Endodermal cell (in vitro differentiated cells): ENCODE data around the gene IFI16. TPM values are rescaled to one million over a fixed set of nuclear protein-coding genes. Genes with fewer than 3 reads are reported as not detected.
A peak's percentile ranks its signal among the peaks of the same experiment; 100 is the strongest.
"Not testable (repeated sequence)": the region's sequence is repeated elsewhere in the genome, so short reads cannot be mapped to it uniquely, and the experiment has no call there.

Source experiments
- DNase-seq: peaks from one replicate; pipeline ENCODE4 v3.0.0-alpha.2; 2017
- H3K27ac ChIP-seq: 2 replicates; pipeline ENCODE4 v1.5.1; 2013; ENCODE audit warnings: mild to moderate bottlenecking, low read depth, low read length, moderate library complexity
- H3K27me3 ChIP-seq: 2 replicates; pipeline ENCODE4 v1.6.1; 2013; ENCODE audit warnings: mild to moderate bottlenecking, low read length, moderate library complexity; ENCODE audit not compliant: insufficient read depth, control insufficient read depth, poor library complexity, severe bottlenecking
- H3K36me3 ChIP-seq: 2 replicates; pipeline ENCODE4 v1.7.0; 2013; ENCODE audit warnings: mild to moderate bottlenecking, low read length, moderate library complexity; ENCODE audit not compliant: control insufficient read depth, insufficient read depth
- H3K4me1 ChIP-seq: one replicate; pipeline ENCODE4 v1.7.0; 2013; ENCODE audit warnings: low read length; ENCODE audit not compliant: control insufficient read depth, insufficient read depth
- H3K4me3 ChIP-seq: 2 replicates; pipeline ENCODE4 v1.5.1; 2013; ENCODE audit warnings: mild to moderate bottlenecking, low read length, moderate library complexity
- H3K9ac ChIP-seq: 2 replicates; pipeline ENCODE4 v1.6.1; 2013; ENCODE audit warnings: mild to moderate bottlenecking, low read length, moderate library complexity; ENCODE audit not compliant: poor library complexity, severe bottlenecking; ENCODE audit errors: extremely low read depth
- H3K9me3 ChIP-seq: 2 replicates; pipeline ENCODE4 v1.6.1; 2013; ENCODE audit warnings: mild to moderate bottlenecking, low read length, moderate library complexity; ENCODE audit not compliant: control insufficient read depth
- H3K27ac Mint-ChIP-seq: 2 replicates; pipeline ENCODE4 v1.8.0; 2020; ENCODE audit warnings: mixed read lengths
- H3K27me3 Mint-ChIP-seq: 2 replicates; pipeline ENCODE4 v1.8.0; 2021; ENCODE audit warnings: mild to moderate bottlenecking, mixed read lengths; ENCODE audit not compliant: insufficient read depth
- H3K36me3 Mint-ChIP-seq: 2 replicates; pipeline ENCODE4 v1.8.0; 2020; ENCODE audit warnings: low read depth, mixed read lengths
- H3K4me1 Mint-ChIP-seq: 2 replicates; pipeline ENCODE4 v1.8.0; 2020; ENCODE audit warnings: mixed read lengths
- H3K4me3 Mint-ChIP-seq: 2 replicates; pipeline ENCODE4 v1.8.0; 2020; ENCODE audit warnings: mild to moderate bottlenecking, moderate library complexity, mixed read lengths
- H3K9me3 Mint-ChIP-seq: 2 replicates; pipeline ENCODE4 v1.8.0; 2020; ENCODE audit warnings: mild to moderate bottlenecking, mixed read lengths
- WGBS, 2 experiments: methylation state at CpG; one replicate each; pipeline versions ENCODE4 v1.1.5 to v1.1.7; 2013; ENCODE audit warnings: missing lambda C conversion rate in 2 of 2, mixed read lengths in 1 of 2; ENCODE audit not compliant: insufficient coverage in 1 of 2, insufficient read length in 1 of 2; 5-methylcytosine and 5-hydroxymethylcytosine counted together
- total RNA-seq, 2 donors: library from RNA; stranded (reverse); fragmentation: NEBNext Ultra II Directional in 1 of 2; extraction: Animal tissue kit (Norgen Biotek cat#: 25700) in 1 of 2; gene quantifications; 2 replicates in 1 of 2; 3 replicates in 1 of 2; pipeline ENCODE4 v1.2.1, GENCODE V29; 2021
- TF ChIP-seq, protein P1 (sequence below): fragments of 200-600 bp; sonication (generic); conservative IDR thresholded peaks from 2 replicates; pipeline ENCODE4 v1.5.0; 2021; ENCODE audit warnings: antibody characterized with exemption, mild to moderate bottlenecking

The IFI16 gene
- total RNA-seq, 2 donors from 2014 or later, result 10.4 to 11.9 TPM

DNA sequence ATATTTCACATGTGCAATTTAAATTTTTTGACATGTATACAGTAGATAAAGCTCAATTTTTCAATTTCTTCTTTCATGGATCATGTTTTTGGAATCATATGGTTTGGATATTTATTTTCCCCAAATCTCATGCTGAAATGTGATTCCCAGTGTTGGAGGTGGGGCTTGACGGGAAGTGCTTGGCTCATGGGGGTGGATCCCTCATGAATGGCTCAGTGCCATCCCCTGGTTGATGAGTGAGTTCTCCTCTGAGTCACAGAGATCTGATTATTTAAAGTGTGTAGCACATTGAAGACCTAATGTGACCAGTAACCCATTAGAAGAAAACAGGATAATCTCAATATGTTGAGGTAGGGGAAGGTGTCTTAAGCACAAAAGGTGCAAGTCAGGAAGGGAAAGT, 9.1 kb upstream of the IFI16 start:
- Mint-ChIP-seq H3K4me3 (peak overlapping the region; percentile 68), H3K4me1 (peaks cover 30% of the 10 kb centered on the region), H3K36me3 (no peaks in the 10 kb centered on the region), H3K9me3 (no peaks in the 10 kb centered on the region), H3K27me3 (no peaks in the 10 kb centered on the region), H3K27ac (no peak overlapping the region)
- H3K9me3 ChIP-seq, result no peaks in the 10 kb centered on the region
- H3K27me3 ChIP-seq, result no peaks in the 10 kb centered on the region
- 7 to 20% methylated on average over 1 of the region's 1 CpG for WGBS, 2 experiments
- H3K4me1 ChIP-seq, result peaks cover 15% of the 10 kb centered on the region
- peak; percentile 64 for DNase-seq
- no peaks in the 10 kb centered on the region for H3K36me3 ChIP-seq
- peak overlapping the region; percentile 90 for H3K27ac ChIP-seq
- H3K9ac ChIP-seq, result no peak overlapping the region
- TF ChIP-seq, protein P1, sequence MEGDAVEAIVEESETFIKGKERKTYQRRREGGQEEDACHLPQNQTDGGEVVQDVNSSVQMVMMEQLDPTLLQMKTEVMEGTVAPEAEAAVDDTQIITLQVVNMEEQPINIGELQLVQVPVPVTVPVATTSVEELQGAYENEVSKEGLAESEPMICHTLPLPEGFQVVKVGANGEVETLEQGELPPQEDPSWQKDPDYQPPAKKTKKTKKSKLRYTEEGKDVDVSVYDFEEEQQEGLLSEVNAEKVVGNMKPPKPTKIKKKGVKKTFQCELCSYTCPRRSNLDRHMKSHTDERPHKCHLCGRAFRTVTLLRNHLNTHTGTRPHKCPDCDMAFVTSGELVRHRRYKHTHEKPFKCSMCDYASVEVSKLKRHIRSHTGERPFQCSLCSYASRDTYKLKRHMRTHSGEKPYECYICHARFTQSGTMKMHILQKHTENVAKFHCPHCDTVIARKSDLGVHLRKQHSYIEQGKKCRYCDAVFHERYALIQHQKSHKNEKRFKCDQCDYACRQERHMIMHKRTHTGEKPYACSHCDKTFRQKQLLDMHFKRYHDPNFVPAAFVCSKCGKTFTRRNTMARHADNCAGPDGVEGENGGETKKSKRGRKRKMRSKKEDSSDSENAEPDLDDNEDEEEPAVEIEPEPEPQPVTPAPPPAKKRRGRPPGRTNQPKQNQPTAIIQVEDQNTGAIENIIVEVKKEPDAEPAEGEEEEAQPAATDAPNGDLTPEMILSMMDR, result no peak
- H3K4me3 ChIP-seq, result peak overlapping the region; percentile 80

DNA sequence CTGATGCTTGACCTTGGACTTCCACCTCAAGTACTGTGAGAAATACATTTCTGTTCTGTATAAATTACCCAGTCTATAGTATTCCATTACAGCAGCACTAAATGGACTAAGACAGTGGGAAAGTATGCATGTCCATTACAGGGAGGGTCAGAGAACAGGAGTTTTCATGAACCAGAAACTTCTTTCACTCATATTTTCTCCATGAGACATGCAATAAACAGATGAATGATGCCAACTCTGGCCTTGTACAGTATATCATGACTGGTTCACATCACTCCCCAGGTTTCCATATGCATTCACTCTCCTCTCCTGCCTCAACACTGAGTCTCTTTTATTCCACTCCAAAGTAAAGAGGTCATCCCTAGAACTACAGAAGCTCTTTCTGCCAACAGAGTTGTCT, 4.5 kb upstream of the IFI16 start:
- Histone ChIP-seq H3K4me3 (peak overlapping the region; percentile 75), H3K27ac (no peak overlapping the region), H3K9ac (no peak overlapping the region), H3K36me3 (no peaks in the 10 kb centered on the region), H3K9me3 (no peaks in the 10 kb centered on the region), H3K4me1 (peaks cover 24% of the 10 kb centered on the region), H3K27me3 (no peaks in the 10 kb centered on the region)
- TF ChIP-seq, protein P1, result no peak
- Mint-ChIP-seq H3K36me3 (no peaks in the 10 kb centered on the region), H3K27ac (peak overlapping the region; percentile 90), H3K4me3 (peak overlapping the region; percentile 50), H3K4me1 (peaks cover 59% of the 10 kb centered on the region), H3K27me3 (no peaks in the 10 kb centered on the region), H3K9me3 (no peaks in the 10 kb centered on the region)
- DNase-seq, result no peak

DNA sequence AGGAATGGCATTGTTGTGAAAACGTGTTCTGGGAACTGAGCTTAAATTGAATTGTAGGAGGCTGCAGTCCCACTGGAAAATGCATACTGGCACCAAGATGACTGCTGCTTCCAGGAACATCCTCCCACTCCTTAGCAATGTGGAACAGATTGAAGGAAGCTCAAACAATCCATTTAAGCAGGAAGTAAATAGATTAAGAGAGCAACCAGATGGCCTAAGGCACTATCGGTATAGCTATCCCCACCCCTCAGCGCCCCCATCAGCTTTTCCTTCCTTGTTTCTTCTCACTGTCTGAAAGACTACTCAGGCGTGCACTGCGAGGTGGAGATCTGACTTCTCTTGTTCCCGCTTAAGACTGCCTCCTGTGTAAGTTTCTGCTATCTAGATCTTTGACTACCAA, 4.0 kb upstream of the IFI16 start:
- WGBS, 2 experiments, result 7 to 12% methylated on average over 6 of the region's 6 CpGs
- Histone ChIP-seq H3K27me3 (no peaks in the 10 kb centered on the region), H3K9me3 (no peaks in the 10 kb centered on the region), H3K4me3 (peak overlapping the region; percentile 75), H3K4me1 (peaks cover 24% of the 10 kb centered on the region), H3K9ac (peak overlapping the region; percentile 65), H3K36me3 (no peaks in the 10 kb centered on the region), H3K27ac (peak overlapping the region; percentile 52)
- H3K4me1 Mint-ChIP-seq, result peaks cover 59% of the 10 kb centered on the region
- H3K27ac Mint-ChIP-seq, result peak overlapping the region; percentile 90
- peak overlapping the region; percentile 50 for H3K4me3 Mint-ChIP-seq
- peak; percentile 73 for DNase-seq
- TF ChIP-seq, protein P1, result peak; percentile 33
- H3K27me3 Mint-ChIP-seq, result no peaks in the 10 kb centered on the region
- no peaks in the 10 kb centered on the region for H3K36me3 Mint-ChIP-seq
- no peaks in the 10 kb centered on the region for H3K9me3 Mint-ChIP-seq

DNA sequence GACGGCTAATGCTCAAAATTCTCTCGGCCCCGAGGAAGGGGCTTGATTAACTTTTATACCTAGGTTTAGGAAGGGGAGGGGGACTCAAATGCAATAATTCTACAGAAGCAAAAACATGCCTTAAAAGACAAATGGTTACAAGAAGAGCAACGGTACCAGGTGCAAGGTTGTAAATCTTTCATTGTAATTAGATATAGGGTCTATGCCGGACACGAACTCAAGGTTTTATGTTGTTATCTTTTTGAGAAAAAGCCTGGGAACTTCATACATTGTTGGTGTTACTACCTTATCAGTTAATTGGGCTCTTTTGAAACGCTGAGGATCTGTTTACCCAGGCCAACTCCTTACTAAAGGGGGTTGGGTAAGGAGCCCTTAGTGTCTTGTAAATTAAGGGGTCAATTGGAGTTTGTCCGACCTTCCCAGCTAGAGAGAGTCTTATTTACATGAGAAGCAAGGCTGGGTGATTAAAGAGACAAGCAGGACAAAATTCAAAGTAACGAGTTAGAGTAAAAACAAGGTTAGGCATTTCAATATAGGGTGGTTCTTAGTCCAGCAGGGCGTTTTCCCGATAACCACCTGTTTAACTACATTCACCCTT, 3.4 kb upstream of the IFI16 start:
- not testable (repeated sequence) for H3K9me3 ChIP-seq, H3K36me3 ChIP-seq, H3K9me3 Mint-ChIP-seq, H3K27me3 ChIP-seq, H3K36me3 Mint-ChIP-seq, H3K27me3 Mint-ChIP-seq
- H3K4me3 Mint-ChIP-seq, result peak overlapping the region; percentile 50
- peak overlapping the region; percentile 65 for H3K9ac ChIP-seq
- peaks cover 58% of the 10 kb centered on the region for H3K4me1 Mint-ChIP-seq
- peak overlapping the region; percentile 52 for H3K27ac ChIP-seq
- H3K27ac Mint-ChIP-seq, result peak overlapping the region; percentile 90
- H3K4me3 ChIP-seq, result peak overlapping the region; percentile 75
- peaks cover 24% of the 10 kb centered on the region for H3K4me1 ChIP-seq
- DNase-seq, result peak; percentile 53
- 7 to 24% methylated on average over 7 to 11 of the region's 11 CpGs for WGBS, 2 experiments
